Spleen (tissue), 11 donors: ENCODE data around the gene CCNY. TPM values are rescaled to one million over a fixed set of nuclear protein-coding genes. Genes with fewer than 3 reads are reported as not detected.

Experiments
- DNase-seq: peaks from one replicate; pipeline ENCODE4 v3.0.0-alpha.2; 2020
- H3K27ac ChIP-seq, 8 donors: fragments of 200-600 bp; sonication (generic) in 7 of 8; 1 replicate in 4 of 8; 2 replicates in 4 of 8; pipeline versions ENCODE4 v1.5.0 to v1.8.0; 2016 to 2021; ENCODE audit warnings: inconsistent platforms in 4 of 8, mild to moderate bottlenecking in 4 of 8, moderate library complexity in 1 of 8
- H3K27me3 ChIP-seq, 7 donors: fragments of 200-600 bp; sonication (generic) in 6 of 7; replicated peaks in 1 of 7; 1 replicate in 4 of 7; 2 replicates in 3 of 7; pipeline versions ENCODE4 v1.5.0 to v1.8.0; 2016 to 2021; ENCODE audit warnings: inconsistent platforms in 3 of 7, mild to moderate bottlenecking in 1 of 7
- H3K36me3 ChIP-seq, 6 donors: fragments of 200-600 bp; sonication (generic) in 5 of 6; 1 replicate in 4 of 6; 2 replicates in 2 of 6; pipeline versions ENCODE4 v1.5.0 to v1.8.0; 2016 to 2021; ENCODE audit warnings: inconsistent platforms in 2 of 6
- H3K4me1 ChIP-seq, 6 donors: fragments of 200-600 bp; sonication (generic) in 5 of 6; 1 replicate in 3 of 6; 2 replicates in 3 of 6; pipeline versions ENCODE4 v1.5.0 to v1.8.0; 2016 to 2021; ENCODE audit warnings: inconsistent platforms in 3 of 6
- H3K4me3 ChIP-seq, 8 donors: fragments of 200-600 bp; sonication (generic) in 7 of 8; 1 replicate in 4 of 8; 2 replicates in 4 of 8; pipeline versions ENCODE4 v1.5.0 to v1.8.0; 2016 to 2021; ENCODE audit warnings: inconsistent platforms in 4 of 8, mild to moderate bottlenecking in 4 of 8, moderate library complexity in 2 of 8
- H3K9me3 ChIP-seq, 8 donors: fragments of 200-600 bp; sonication (generic) in 7 of 8; 1 replicate in 4 of 8; 2 replicates in 4 of 8; pipeline versions ENCODE4 v1.5.0 to v1.8.0; 2016 to 2021; ENCODE audit warnings: inconsistent platforms in 4 of 8
- POLR2A ChIP-seq, 3 donors: fragments of 450-650 bp; IDR thresholded peaks; one replicate each; pipeline ENCODE4 v1.5.1; 2017; ENCODE audit warnings: antibody characterized with exemption in 3 of 3, mild to moderate bottlenecking in 1 of 3
- POLR2AphosphoS5 ChIP-seq, 3 donors: sonication (generic); formaldehyde crosslinking; IDR thresholded peaks; one replicate each; pipeline ENCODE4 v1.5.1; 2017; ENCODE audit warnings: antibody characterized with exemption in 3 of 3
- WGBS, 5 donors: extraction: QIAGEN DNeasy Blood & Tissue Kit in 3 of 5; methylation state at CpG; one replicate each; pipeline versions ENCODE4 v1.1.5 to v1.1.7; 2013 to 2018; 5-methylcytosine and 5-hydroxymethylcytosine counted together
- intact Hi-C: fragments of 100-400 bp; cut with DNase I; formaldehyde crosslinking; loops from one replicate; pipeline ENCODE4 v1.15.0; 2023; ENCODE audit warnings: low total_unique reads
- polyA plus RNA-seq, 3 donors: library from polyadenylated mRNA; stranded (reverse); fragments of 200-250 nt; gene quantifications; one replicate each; pipeline ENCODE4 v1.2.1, GENCODE V29; 2013
- total RNA-seq, 7 donors: library from RNA; depleted of rRNA in 3 of 7; stranded (reverse); fragments of >200 nt in 3 of 7; fragmentation: NEBNext Ultra II Directional in 4 of 7; extraction: Animal tissue kit (Norgen Biotek cat#: 25700) in 4 of 7; gene quantifications; one replicate each; pipeline versions ENCODE4 v1.1.0 to v1.2.1, GENCODE V29; 2016 to 2021
- TF ChIP-seq, protein P1 (sequence below), 11 experiments: fragments of 200-600 bp in 7 of 11; fragments of 450-650 bp in 4 of 11; sonication (generic) in 4 of 11; IDR thresholded peaks in 8 of 11; conservative IDR thresholded peaks in 3 of 11; 1 replicate in 7 of 11; 2 replicates in 4 of 11; pipeline versions ENCODE4 v1.4.0 to v1.8.0; 2016 to 2021; ENCODE audit warnings: antibody characterized with exemption in 11 of 11, inconsistent platforms in 4 of 11, mild to moderate bottlenecking in 1 of 11
- donor health status: healthy with polysubstance abuse.
- donor health status: DM: no; HTN: no; CAD: no; lungs with moderate emphysema.
- donor health status: DM: no; HTN: no; CAD: no.
- donor health status: Bipolar disorder and iron deficiency.
- donor health status: healthy.
- donor health status: DM: no; HTN: no; CAD: no.
- donor health status: DM: yes; HTN: yes; CAD: no.

Gene CCNY
- total and polyA plus RNA-seq, 10 donors, result 21.1 to 83.1 (median 52.1) TPM

- no peaks in the 10 kb centered on the region for H3K27me3 ChIP-seq
- intact Hi-C loops, result no loop called here
- H3K27ac ChIP-seq, result peak overlapping the region in 7 of 8 donors; percentile 68 to 90 (median 74)
- no peaks in the 10 kb centered on the region for H3K36me3 ChIP-seq
- TF ChIP-seq, protein P1, sequence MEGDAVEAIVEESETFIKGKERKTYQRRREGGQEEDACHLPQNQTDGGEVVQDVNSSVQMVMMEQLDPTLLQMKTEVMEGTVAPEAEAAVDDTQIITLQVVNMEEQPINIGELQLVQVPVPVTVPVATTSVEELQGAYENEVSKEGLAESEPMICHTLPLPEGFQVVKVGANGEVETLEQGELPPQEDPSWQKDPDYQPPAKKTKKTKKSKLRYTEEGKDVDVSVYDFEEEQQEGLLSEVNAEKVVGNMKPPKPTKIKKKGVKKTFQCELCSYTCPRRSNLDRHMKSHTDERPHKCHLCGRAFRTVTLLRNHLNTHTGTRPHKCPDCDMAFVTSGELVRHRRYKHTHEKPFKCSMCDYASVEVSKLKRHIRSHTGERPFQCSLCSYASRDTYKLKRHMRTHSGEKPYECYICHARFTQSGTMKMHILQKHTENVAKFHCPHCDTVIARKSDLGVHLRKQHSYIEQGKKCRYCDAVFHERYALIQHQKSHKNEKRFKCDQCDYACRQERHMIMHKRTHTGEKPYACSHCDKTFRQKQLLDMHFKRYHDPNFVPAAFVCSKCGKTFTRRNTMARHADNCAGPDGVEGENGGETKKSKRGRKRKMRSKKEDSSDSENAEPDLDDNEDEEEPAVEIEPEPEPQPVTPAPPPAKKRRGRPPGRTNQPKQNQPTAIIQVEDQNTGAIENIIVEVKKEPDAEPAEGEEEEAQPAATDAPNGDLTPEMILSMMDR (IDR thresholded peaks at IDR 0.05 in 8 of 11, conservative IDR thresholded peaks at IDR 0.05 in 3 of 11), result no peak
- no peak for TF ChIP-seq POLR2AphosphoS5 (IDR thresholded peaks at IDR 0.05)
- TF ChIP-seq POLR2A (IDR thresholded peaks at IDR 0.05), result no peak
- no peak for DNase-seq
- no peaks in the 10 kb centered on the region for H3K9me3 ChIP-seq
- H3K4me3 ChIP-seq, result no peak overlapping the region
- 77 to 89% (median 88%) methylated on average over 1 of the region's 1 CpG for WGBS, 5 donors
- H3K4me1 ChIP-seq, result peaks cover 28 to 100% (median 78%) of the 10 kb centered on the region in 6 donors
These were observed 115.9 kb downstream of the CCNY start for GRCh38 chr10:35452171-35452570.

GRCh38 chr10:35452847-35453246 is 116.5 kb downstream of the CCNY start:
- H3K27ac ChIP-seq, result peak overlapping the region in 5 of 8 donors; percentile 68 to 90 (median 85)
- no peak for DNase-seq
- intact Hi-C loops, result no loop called here
- TF ChIP-seq POLR2AphosphoS5 (IDR thresholded peaks at IDR 0.05), result no peak
- TF ChIP-seq POLR2A (IDR thresholded peaks at IDR 0.05), result no peak
- TF ChIP-seq, protein P1 (IDR thresholded peaks at IDR 0.05 in 8 of 11, conservative IDR thresholded peaks at IDR 0.05 in 3 of 11), result no peak
- no peak overlapping the region for H3K4me3 ChIP-seq
- H3K4me1 ChIP-seq, result peaks cover 22 to 100% (median 73%) of the 10 kb centered on the region in 6 donors
- H3K36me3 ChIP-seq, result no peaks in the 10 kb centered on the region
- no peaks in the 10 kb centered on the region for H3K9me3 ChIP-seq
- no peaks in the 10 kb centered on the region for H3K27me3 ChIP-seq
- WGBS, 5 donors, result 93 to 99% (median 97%) methylated on average over 2 of the region's 2 CpGs

DNA sequence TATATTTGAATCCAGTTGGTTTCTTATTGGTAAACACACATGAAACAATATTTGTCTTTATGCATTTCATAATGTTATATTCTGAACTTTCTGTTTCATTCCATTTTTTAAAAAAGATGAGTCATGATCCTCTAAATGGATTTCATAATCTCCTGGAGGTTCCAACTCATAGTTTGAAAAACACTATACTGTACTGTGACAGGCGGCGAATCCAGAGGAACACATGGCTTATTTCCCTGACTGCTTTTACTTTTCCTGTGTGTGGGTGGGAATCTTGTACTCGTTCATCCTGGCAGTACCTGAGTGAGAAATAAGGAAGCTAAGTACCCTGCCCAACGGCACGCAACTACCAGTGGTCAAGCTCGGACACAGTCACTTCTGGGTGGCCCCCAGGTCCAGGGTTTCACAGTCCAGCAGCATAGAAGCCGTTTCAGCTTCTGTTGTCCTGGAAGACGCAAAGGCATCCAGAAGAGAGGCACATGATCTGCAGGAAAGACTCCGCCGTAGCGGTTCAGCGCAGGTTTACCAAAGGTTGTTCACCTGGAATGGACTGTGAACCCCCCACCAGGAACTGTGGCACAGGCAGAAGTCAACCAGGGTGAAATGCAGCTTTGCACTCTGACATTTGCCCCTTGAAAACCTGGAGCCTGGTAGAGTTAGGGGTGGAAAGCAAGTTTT is 117.7 kb downstream of the CCNY start:
- TF ChIP-seq POLR2AphosphoS5 (IDR thresholded peaks at IDR 0.05) (no peak), POLR2A (IDR thresholded peaks at IDR 0.05) (no peak)
- TF ChIP-seq, protein P1 (IDR thresholded peaks at IDR 0.05 in 8 of 11, conservative IDR thresholded peaks at IDR 0.05 in 3 of 11), result no peak
- Histone ChIP-seq H3K36me3 (no peaks in the 10 kb centered on the region), H3K27ac (peak overlapping the region in 6 of 8 donors; percentile 39 to 90 (median 70)), H3K4me1 (peaks cover 18 to 100% (median 63%) of the 10 kb centered on the region in 6 donors), H3K9me3 (no peaks in the 10 kb centered on the region), H3K4me3 (peak overlapping the region in 1 of 8 donors; percentile 21), H3K27me3 (no peaks in the 10 kb centered on the region)
- DNase-seq, result no peak
- intact Hi-C loops, result no loop called here
- 77 to 84% (median 81%) methylated on average over 12 of the region's 12 CpGs for WGBS, 5 donors

DNA sequence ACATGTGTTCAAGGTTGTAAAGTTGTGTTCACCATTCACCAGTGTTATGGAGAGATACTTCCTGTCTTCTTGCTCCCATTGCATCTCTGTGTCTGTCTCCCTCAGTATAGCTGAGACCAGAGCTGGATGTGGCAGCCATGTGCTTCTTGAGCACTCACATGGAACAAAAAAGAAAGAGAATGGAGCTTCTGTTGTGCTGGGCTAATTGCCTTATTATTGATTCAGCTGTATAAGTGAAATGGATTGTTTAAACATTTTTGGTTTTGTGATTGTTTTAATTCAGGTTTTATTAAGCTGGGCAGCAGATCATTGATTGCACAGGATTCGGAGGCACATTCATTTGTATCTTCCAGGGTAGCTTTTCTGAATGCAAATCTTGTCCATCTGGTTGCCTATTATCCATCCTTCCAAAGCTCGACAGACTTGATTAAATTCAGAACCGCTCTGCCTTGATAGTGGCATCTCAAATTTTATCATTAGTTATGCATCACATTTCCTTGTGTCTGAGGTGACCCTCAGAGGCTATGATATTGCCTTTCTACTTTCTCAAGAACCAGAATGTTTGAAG is 119.9 kb downstream of the CCNY start:
- no peak for DNase-seq
- Histone ChIP-seq H3K36me3 (no peaks in the 10 kb centered on the region), H3K27ac (no peak overlapping the region), H3K4me1 (peaks cover 5 to 98% (median 49%) of the 10 kb centered on the region in 6 donors), H3K9me3 (no peaks in the 10 kb centered on the region), H3K27me3 (no peaks in the 10 kb centered on the region), H3K4me3 (no peak overlapping the region)
- intact Hi-C loops, result no loop called here
- 90 to 98% (median 93%) methylated on average over 3 of the region's 3 CpGs for WGBS, 5 donors
- TF ChIP-seq, protein P1 (IDR thresholded peaks at IDR 0.05 in 8 of 11, conservative IDR thresholded peaks at IDR 0.05 in 3 of 11), result no peak
- TF ChIP-seq POLR2A (IDR thresholded peaks at IDR 0.05), result no peak
- TF ChIP-seq POLR2AphosphoS5 (IDR thresholded peaks at IDR 0.05), result no peak
